Loucy (cell line): Measurements from ENCODE around the gene GSDME.

Experiments
- H2AFZ ChIP-seq: fragments of 200-600 bp; sonication (generic); 2 replicates; pipeline ENCODE4 v1.6.0; 2016; ENCODE audit warnings: antibody characterized with exemption, mild to moderate bottlenecking, low read length, moderate library complexity
- H3F3A ChIP-seq: fragments of 200-600 bp; 2 replicates; pipeline ENCODE4 v1.6.0; 2016; ENCODE audit warnings: antibody characterized with exemption, low read depth, mild to moderate bottlenecking
- H3K27me3 ChIP-seq: fragments of 200-600 bp; sonication (generic); 2 replicates; pipeline ENCODE4 v1.6.1; 2014; ENCODE audit warnings: low read length, mild to moderate bottlenecking; ENCODE audit not compliant: insufficient read depth, poor library complexity, severe bottlenecking
- H3K36me3 ChIP-seq: fragments of 200-600 bp; sonication (generic); 2 replicates; pipeline ENCODE4 v1.6.1; 2016; ENCODE audit warnings: low read length; ENCODE audit not compliant: insufficient read depth
- H3K4me1 ChIP-seq: fragments of 200-600 bp; sonication (generic); 2 replicates; pipeline ENCODE4 v1.5.1; 2014; ENCODE audit warnings: low read length, mild to moderate bottlenecking; ENCODE audit not compliant: insufficient read depth, poor library complexity, severe bottlenecking
- H3K4me2 ChIP-seq: fragments of 200-600 bp; sonication (generic); 2 replicates; pipeline ENCODE4 v1.6.0; 2014; ENCODE audit warnings: antibody characterized with exemption, low read length, low read depth, mild to moderate bottlenecking; ENCODE audit not compliant: poor library complexity, severe bottlenecking
- H3K4me3 ChIP-seq: fragments of 200-600 bp; sonication (generic); 2 replicates; pipeline ENCODE4 v1.5.1; 2014; ENCODE audit warnings: low read length, mild to moderate bottlenecking, mixed read lengths; ENCODE audit not compliant: poor library complexity, severe bottlenecking
- H3K79me2 ChIP-seq: fragments of 200-600 bp; sonication (generic); 2 replicates; pipeline ENCODE4 v1.6.1; 2014; ENCODE audit warnings: low read length; ENCODE audit not compliant: insufficient read depth
- H3K9ac ChIP-seq: fragments of 200-600 bp; sonication (generic); 2 replicates; pipeline ENCODE4 v1.6.0; 2014; ENCODE audit warnings: mild to moderate bottlenecking, low read depth, low read length, moderate library complexity; ENCODE audit not compliant: poor library complexity, severe bottlenecking
- H3K9me2 ChIP-seq: fragments of 200-600 bp; sonication (generic); replicated peaks from 2 replicates; pipeline ENCODE4 v1.6.1; 2016; ENCODE audit warnings: low read depth, low read length, mixed read lengths
- H3K9me3 ChIP-seq: fragments of 200-600 bp; sonication (generic); 2 replicates; pipeline ENCODE4 v1.6.1; 2014; ENCODE audit warnings: mild to moderate bottlenecking, antibody characterized with exemption, low read length, low read depth; ENCODE audit not compliant: insufficient read depth
- H4K20me1 ChIP-seq: fragments of 200-600 bp; sonication (generic); 2 replicates; pipeline ENCODE4 v1.6.0; 2014; ENCODE audit warnings: antibody characterized with exemption, low read length, mild to moderate bottlenecking; ENCODE audit not compliant: insufficient read depth, poor library complexity, severe bottlenecking
- CTCF ChIP-seq: fragments of 200-600 bp; sonication (generic); conservative IDR thresholded peaks from 2 replicates; pipeline ENCODE4 v1.5.1; 2014; ENCODE audit warnings: mild to moderate bottlenecking, antibody characterized with exemption, low read length
- EZH2phosphoT487 ChIP-seq: fragments of 200-600 bp; IDR thresholded peaks from 2 replicates; pipeline ENCODE4 v1.6.1; 2018; ENCODE audit warnings: antibody characterized with exemption, mild to moderate bottlenecking, moderate library complexity, borderline replicate concordance

GSDME gene

GRCh38 chr7:24721481-24722001 lies 35.7 kb downstream of the GSDME start:
- no peak overlapping the region for H3K4me2 ChIP-seq
- H3K9me2 ChIP-seq: no peaks in the 10 kb centered on the region
- no peak for TF ChIP-seq EZH2phosphoT487
- H4K20me1 ChIP-seq: no peaks in the 10 kb centered on the region
- H3K27me3 ChIP-seq: no peaks in the 10 kb centered on the region
- H3K4me3 ChIP-seq: no peak overlapping the region
- peaks cover 18% of the 10 kb centered on the region for H3K4me1 ChIP-seq
- no peak overlapping the region for H3K9ac ChIP-seq
- no peaks in the 10 kb centered on the region for H3F3A ChIP-seq
- H3K36me3 ChIP-seq: no peaks in the 10 kb centered on the region
- H2AFZ ChIP-seq: no peak overlapping the region
- no peaks in the 10 kb centered on the region for H3K9me3 ChIP-seq
- H3K79me2 ChIP-seq: no peaks in the 10 kb centered on the region

GRCh38 chr7:24720283-24720682 lies 37.0 kb downstream of the GSDME start:
- Histone ChIP-seq H4K20me1 (no peaks in the 10 kb centered on the region), H2AFZ (no peak overlapping the region), H3K4me3 (no peak overlapping the region), H3K4me2 (no peak overlapping the region), H3F3A (no peaks in the 10 kb centered on the region), H3K9ac (no peak overlapping the region), H3K36me3 (no peaks in the 10 kb centered on the region), H3K9me3 (no peaks in the 10 kb centered on the region), H3K79me2 (no peaks in the 10 kb centered on the region), H3K9me2 (no peaks in the 10 kb centered on the region), H3K4me1 (peaks cover 18% of the 10 kb centered on the region), H3K27me3 (no peaks in the 10 kb centered on the region)
- TF ChIP-seq EZH2phosphoT487 (no peak), CTCF (no peak)

GRCh38 chr7:24718977-24719491 lies 38.2 kb downstream of the GSDME start:
- H3K4me1 ChIP-seq: peaks cover 18% of the 10 kb centered on the region
- H3K9me3 ChIP-seq: no peaks in the 10 kb centered on the region
- no peak for TF ChIP-seq CTCF
- no peak for TF ChIP-seq EZH2phosphoT487
- no peaks in the 10 kb centered on the region for H3K9me2 ChIP-seq
- peak overlapping the region; percentile 29 for H3K4me2 ChIP-seq
- H3K36me3 ChIP-seq: no peaks in the 10 kb centered on the region
- H3K79me2 ChIP-seq: no peaks in the 10 kb centered on the region
- H3K4me3 ChIP-seq: no peak overlapping the region
- H3K9ac ChIP-seq: no peak overlapping the region
- H3K27me3 ChIP-seq: no peaks in the 10 kb centered on the region
- H3F3A ChIP-seq: no peaks in the 10 kb centered on the region
- H4K20me1 ChIP-seq: no peaks in the 10 kb centered on the region
- no peak overlapping the region for H2AFZ ChIP-seq

GRCh38 chr7:24718431-24718831 lies 38.8 kb downstream of the GSDME start:
- Histone ChIP-seq H3K79me2 (no peaks in the 10 kb centered on the region), H3K4me3 (no peak overlapping the region), H3K27me3 (no peaks in the 10 kb centered on the region), H3K4me2 (peak overlapping the region; percentile 29), H3K9me2 (no peaks in the 10 kb centered on the region), H2AFZ (no peak overlapping the region), H4K20me1 (no peaks in the 10 kb centered on the region), H3K9me3 (no peaks in the 10 kb centered on the region), H3K4me1 (peaks cover 18% of the 10 kb centered on the region), H3F3A (no peaks in the 10 kb centered on the region), H3K9ac (no peak overlapping the region), H3K36me3 (no peaks in the 10 kb centered on the region)
- TF ChIP-seq CTCF (no peak), EZH2phosphoT487 (no peak)
